ENCODE measurements around the gene DMRTC1B.
"Not testable (repeated sequence)": the region's sequence is repeated elsewhere in the genome, so short reads cannot be mapped to it uniquely, and the experiment has no call there.

The DMRTC1B gene

DNA sequence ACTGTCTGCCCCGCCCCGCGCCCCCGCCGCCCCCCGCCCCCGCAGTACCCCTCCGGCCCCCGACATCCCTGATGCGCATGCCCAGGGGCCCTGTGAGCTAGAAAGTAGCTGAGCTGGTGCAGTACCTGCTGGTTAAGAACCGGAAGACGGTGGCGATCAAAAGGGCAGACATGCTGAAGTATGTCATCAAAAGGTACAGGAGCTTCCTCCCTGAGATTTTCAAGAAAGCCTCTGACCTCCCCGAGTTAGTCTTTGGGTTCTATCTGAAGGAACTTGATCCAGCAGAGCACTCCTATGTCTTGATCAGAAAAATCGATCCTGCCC lies 739 bp downstream of the DMRTC1B start:
- H3K4me1 ChIP-seq (ENCODE audit: control extremely low read depth in 1 of 4, control insufficient read depth in 4 of 4, insufficient read depth in 4 of 4, low read length in 3 of 4); H3K4me3 ChIP-seq (ENCODE audit: control insufficient read depth in 1 of 7, extremely low read depth in 1 of 7, insufficient read depth in 4 of 7, low read depth in 2 of 7, low read length in 6 of 7); H3K27me3 ChIP-seq (replicated peaks in 2 of 5; ENCODE audit: control insufficient read depth in 4 of 5, insufficient read depth in 5 of 5, low read length in 4 of 5); H3K36me3 ChIP-seq (ENCODE audit: control insufficient read depth in 4 of 4, insufficient read depth in 4 of 4, low read length in 3 of 4); CTCF ChIA-PET; DNase-seq; POLR2A ChIA-PET; H3K9me3 ChIP-seq (ENCODE audit: control extremely low read depth in 1 of 5, control insufficient read depth in 4 of 5, insufficient read depth in 2 of 5, low read depth in 1 of 5, low read length in 4 of 5); H3K27ac ChIP-seq (ENCODE audit: insufficient read depth in 1 of 2, low read depth in 1 of 2, low read length in 2 of 2, poor library complexity in 1 of 2, severe bottlenecking in 2 of 2): not testable (repeated sequence)
- no CpG with 5 or more reads among the region's 15 CpGs for WGBS (ENCODE audit: insufficient coverage)

DNA sequence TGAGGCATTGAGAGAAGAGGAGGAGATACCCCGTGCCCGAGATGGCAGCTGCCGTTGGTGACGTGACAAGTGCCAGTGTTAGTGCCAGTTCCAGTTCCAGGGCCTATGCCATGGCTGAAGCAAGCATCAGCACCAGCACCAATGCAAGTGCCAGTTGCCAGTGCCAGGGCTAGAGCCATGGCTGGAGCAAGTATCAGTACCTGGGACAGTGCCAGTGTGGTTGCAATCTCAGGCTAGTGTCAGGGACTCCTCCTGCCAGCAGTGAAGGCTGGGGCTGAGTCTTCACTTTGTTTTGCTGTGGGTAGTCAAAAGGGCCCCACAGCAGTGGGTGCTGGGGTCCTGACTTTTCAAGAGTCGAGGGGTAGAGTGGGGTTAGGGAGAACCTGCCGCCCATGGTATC lies 1.5 kb downstream of the DMRTC1B start:
- CTCF ChIA-PET; H3K27me3 ChIP-seq (replicated peaks in 2 of 5; ENCODE audit: control insufficient read depth in 4 of 5, insufficient read depth in 5 of 5, low read length in 4 of 5); H3K4me3 ChIP-seq (ENCODE audit: control insufficient read depth in 1 of 7, extremely low read depth in 1 of 7, insufficient read depth in 4 of 7, low read depth in 2 of 7, low read length in 6 of 7); H3K36me3 ChIP-seq (ENCODE audit: control insufficient read depth in 4 of 4, insufficient read depth in 4 of 4, low read length in 3 of 4); H3K27ac ChIP-seq (ENCODE audit: insufficient read depth in 1 of 2, low read depth in 1 of 2, low read length in 2 of 2, poor library complexity in 1 of 2, severe bottlenecking in 2 of 2); H3K9me3 ChIP-seq (ENCODE audit: control extremely low read depth in 1 of 5, control insufficient read depth in 4 of 5, insufficient read depth in 2 of 5, low read depth in 1 of 5, low read length in 4 of 5); H3K4me1 ChIP-seq (ENCODE audit: control extremely low read depth in 1 of 4, control insufficient read depth in 4 of 4, insufficient read depth in 4 of 4, low read length in 3 of 4); DNase-seq; POLR2A ChIA-PET: not testable (repeated sequence)
- WGBS (ENCODE audit: insufficient coverage): no CpG with 5 or more reads among the region's 6 CpGs

DNA sequence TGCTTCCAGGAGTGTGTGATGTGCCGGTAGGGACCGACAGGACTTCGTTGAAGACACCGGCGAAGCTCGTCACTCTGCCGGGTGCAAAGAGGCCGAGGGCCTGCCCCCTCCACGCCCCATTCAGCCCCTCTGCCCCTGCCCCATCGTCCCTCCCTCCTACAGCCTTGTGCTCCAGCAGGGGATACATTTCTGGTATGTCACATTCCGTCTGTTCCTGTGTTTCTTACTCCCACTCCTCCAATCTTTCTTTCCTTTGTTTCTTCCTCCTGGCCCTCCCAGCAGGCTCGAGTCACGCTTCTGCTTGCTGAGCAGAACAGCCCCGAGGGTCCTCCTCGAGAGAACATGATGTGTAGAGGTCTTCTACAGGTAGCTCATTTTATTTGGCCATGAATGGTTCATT lies 5.9 kb downstream of the DMRTC1B start, which contains the start of gene FAM236B:
TSS of gene FAM236B (minus strand) at position 101 of the 400 bp plus-strand sequence. CDS start at position 1, 100 bp downstream.
- POLR2A ChIA-PET, CTCF ChIA-PET: not testable (repeated sequence)

DNA sequence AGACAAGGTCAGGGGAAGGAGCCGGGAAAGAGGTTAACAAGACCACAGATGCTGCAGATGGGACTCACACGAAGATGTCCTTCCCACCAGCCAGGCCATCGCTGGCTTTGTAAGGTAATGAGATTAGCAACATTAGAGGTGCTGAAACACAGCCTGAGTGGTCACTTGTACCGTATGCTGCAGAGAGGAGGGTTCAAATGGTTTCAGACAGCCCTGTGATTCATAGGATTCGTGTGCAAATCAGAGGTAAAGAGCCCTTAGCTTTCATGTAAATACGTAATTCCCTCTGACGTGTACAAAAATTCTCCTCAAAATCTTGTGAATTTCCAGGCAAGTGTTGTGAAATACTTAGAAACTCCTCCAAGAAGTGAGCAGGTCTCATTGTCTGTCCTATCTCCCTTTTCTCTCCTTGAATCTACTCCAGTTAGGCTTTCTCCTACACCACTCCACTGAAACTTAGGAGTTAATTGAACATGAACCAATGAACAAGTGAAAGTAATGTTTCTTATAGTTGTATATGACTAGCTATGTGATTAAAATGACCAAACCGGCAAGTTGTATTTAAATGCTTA lies 6.8 kb downstream of the DMRTC1B start:
- H3K36me3 ChIP-seq (ENCODE audit: control insufficient read depth in 4 of 4, insufficient read depth in 4 of 4, low read length in 3 of 4); DNase-seq; H3K4me3 ChIP-seq (ENCODE audit: control insufficient read depth in 1 of 7, extremely low read depth in 1 of 7, insufficient read depth in 4 of 7, low read depth in 2 of 7, low read length in 6 of 7); H3K27ac ChIP-seq (ENCODE audit: insufficient read depth in 1 of 2, low read depth in 1 of 2, low read length in 2 of 2, poor library complexity in 1 of 2, severe bottlenecking in 2 of 2); H3K27me3 ChIP-seq (replicated peaks in 2 of 5; ENCODE audit: control insufficient read depth in 4 of 5, insufficient read depth in 5 of 5, low read length in 4 of 5); CTCF ChIA-PET; H3K9me3 ChIP-seq (ENCODE audit: control extremely low read depth in 1 of 5, control insufficient read depth in 4 of 5, insufficient read depth in 2 of 5, low read depth in 1 of 5, low read length in 4 of 5); POLR2A ChIA-PET; H3K4me1 ChIP-seq (ENCODE audit: control extremely low read depth in 1 of 4, control insufficient read depth in 4 of 4, insufficient read depth in 4 of 4, low read length in 3 of 4): not testable (repeated sequence)
- no CpG with 5 or more reads among the region's 8 CpGs for WGBS (ENCODE audit: insufficient coverage)

More for the DNA sequence above, 5.9 kb downstream of the DMRTC1B start, which contains the start of gene FAM236B:
- H3K27me3 ChIP-seq (replicated peaks in 2 of 5; ENCODE audit: control insufficient read depth in 4 of 5, insufficient read depth in 5 of 5, low read length in 4 of 5); DNase-seq; H3K27ac ChIP-seq (ENCODE audit: insufficient read depth in 1 of 2, low read depth in 1 of 2, low read length in 2 of 2, poor library complexity in 1 of 2, severe bottlenecking in 2 of 2); H3K36me3 ChIP-seq (ENCODE audit: control insufficient read depth in 4 of 4, insufficient read depth in 4 of 4, low read length in 3 of 4); H3K4me1 ChIP-seq (ENCODE audit: control extremely low read depth in 1 of 4, control insufficient read depth in 4 of 4, insufficient read depth in 4 of 4, low read length in 3 of 4); H3K4me3 ChIP-seq (ENCODE audit: control insufficient read depth in 1 of 7, extremely low read depth in 1 of 7, insufficient read depth in 4 of 7, low read depth in 2 of 7, low read length in 6 of 7); H3K9me3 ChIP-seq (ENCODE audit: control extremely low read depth in 1 of 5, control insufficient read depth in 4 of 5, insufficient read depth in 2 of 5, low read depth in 1 of 5, low read length in 4 of 5): not testable (repeated sequence)
- no CpG with 5 or more reads among the region's 15 CpGs for WGBS (ENCODE audit: insufficient coverage)

DNA sequence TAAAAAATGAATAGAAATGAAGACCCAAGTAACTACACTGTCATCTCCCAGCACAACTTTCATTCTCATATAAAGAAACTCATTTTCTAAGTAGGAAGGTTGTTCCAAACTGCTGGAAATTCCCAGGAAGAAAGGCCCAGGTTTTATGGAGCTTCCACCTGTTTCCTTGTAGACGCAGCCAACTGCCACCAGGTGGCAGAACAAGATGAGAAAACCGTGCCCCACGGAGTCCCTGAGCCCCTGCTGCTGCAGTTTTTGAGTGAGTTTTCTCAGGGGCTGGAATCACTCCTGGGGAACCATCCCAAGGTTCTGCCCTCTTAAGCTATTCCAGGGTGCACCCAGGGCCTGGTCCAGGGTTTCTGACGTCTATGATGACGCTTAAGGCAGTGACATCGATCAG lies 7.3 kb downstream of the DMRTC1B start:
- H3K27ac ChIP-seq (ENCODE audit: insufficient read depth in 1 of 2, low read depth in 1 of 2, low read length in 2 of 2, poor library complexity in 1 of 2, severe bottlenecking in 2 of 2); H3K9me3 ChIP-seq (ENCODE audit: control extremely low read depth in 1 of 5, control insufficient read depth in 4 of 5, insufficient read depth in 2 of 5, low read depth in 1 of 5, low read length in 4 of 5); H3K4me1 ChIP-seq (ENCODE audit: control extremely low read depth in 1 of 4, control insufficient read depth in 4 of 4, insufficient read depth in 4 of 4, low read length in 3 of 4); CTCF ChIA-PET; H3K27me3 ChIP-seq (replicated peaks in 2 of 5; ENCODE audit: control insufficient read depth in 4 of 5, insufficient read depth in 5 of 5, low read length in 4 of 5); H3K4me3 ChIP-seq (ENCODE audit: control insufficient read depth in 1 of 7, extremely low read depth in 1 of 7, insufficient read depth in 4 of 7, low read depth in 2 of 7, low read length in 6 of 7); POLR2A ChIA-PET; DNase-seq; H3K36me3 ChIP-seq (ENCODE audit: control insufficient read depth in 4 of 4, insufficient read depth in 4 of 4, low read length in 3 of 4): not testable (repeated sequence)
- no CpG with 5 or more reads among the region's 6 CpGs for WGBS (ENCODE audit: insufficient coverage)

DNA sequence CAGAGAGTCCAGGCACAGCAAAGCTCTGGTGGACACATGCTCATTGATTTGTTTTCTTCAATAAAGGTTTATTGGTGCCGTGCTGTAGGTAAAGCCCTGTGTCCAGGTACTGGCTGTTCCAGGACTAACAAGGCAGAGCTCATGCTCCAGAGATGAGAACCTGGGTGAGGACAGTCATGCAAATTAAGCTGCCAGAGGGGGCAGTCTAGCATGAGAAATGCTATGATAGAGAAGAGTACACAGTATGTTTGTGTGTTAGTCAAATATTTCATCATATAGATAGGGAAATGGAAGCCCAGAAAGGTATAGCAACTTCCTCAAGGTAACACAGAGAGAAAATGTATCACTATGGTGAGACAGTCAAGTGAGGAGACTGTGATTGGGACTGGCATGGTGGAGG lies 11.5 kb downstream of the DMRTC1B start:
- POLR2A ChIA-PET; DNase-seq; H3K27me3 ChIP-seq (replicated peaks in 2 of 5; ENCODE audit: control insufficient read depth in 4 of 5, insufficient read depth in 5 of 5, low read length in 4 of 5); H3K4me1 ChIP-seq (ENCODE audit: control extremely low read depth in 1 of 4, control insufficient read depth in 4 of 4, insufficient read depth in 4 of 4, low read length in 3 of 4); H3K4me3 ChIP-seq (ENCODE audit: control insufficient read depth in 1 of 7, extremely low read depth in 1 of 7, insufficient read depth in 4 of 7, low read depth in 2 of 7, low read length in 6 of 7); H3K9me3 ChIP-seq (ENCODE audit: control extremely low read depth in 1 of 5, control insufficient read depth in 4 of 5, insufficient read depth in 2 of 5, low read depth in 1 of 5, low read length in 4 of 5); H3K36me3 ChIP-seq (ENCODE audit: control insufficient read depth in 4 of 4, insufficient read depth in 4 of 4, low read length in 3 of 4); CTCF ChIA-PET; H3K27ac ChIP-seq (ENCODE audit: insufficient read depth in 1 of 2, low read depth in 1 of 2, low read length in 2 of 2, poor library complexity in 1 of 2, severe bottlenecking in 2 of 2): not testable (repeated sequence)
- WGBS (ENCODE audit: insufficient coverage): no CpG with 5 or more reads among the region's 1 CpG

DNA sequence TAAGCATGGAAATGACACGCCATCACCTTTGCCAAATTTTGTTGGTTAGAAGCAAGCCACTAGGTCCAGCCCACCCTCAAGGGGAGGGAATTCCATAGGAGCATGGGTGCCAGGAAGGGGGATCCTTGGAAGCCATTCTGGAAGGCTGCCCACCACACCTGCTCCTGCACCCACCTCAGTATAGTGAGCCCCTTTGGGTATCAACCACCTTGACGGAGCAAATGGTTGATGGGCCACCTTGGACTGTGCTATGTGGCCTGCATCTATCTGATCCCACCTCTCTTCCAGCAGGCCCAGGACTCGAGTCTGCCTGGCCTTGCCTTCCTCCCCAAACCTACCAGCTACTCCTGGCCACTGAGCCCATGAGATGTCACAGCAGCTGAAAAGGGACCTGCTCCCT lies 13.7 kb downstream of the DMRTC1B start:
- H3K27me3 ChIP-seq (replicated peaks in 2 of 5; ENCODE audit: control insufficient read depth in 4 of 5, insufficient read depth in 5 of 5, low read length in 4 of 5); H3K9me3 ChIP-seq (ENCODE audit: control extremely low read depth in 1 of 5, control insufficient read depth in 4 of 5, insufficient read depth in 2 of 5, low read depth in 1 of 5, low read length in 4 of 5); POLR2A ChIA-PET; DNase-seq; CTCF ChIA-PET; H3K4me3 ChIP-seq (ENCODE audit: control insufficient read depth in 1 of 7, extremely low read depth in 1 of 7, insufficient read depth in 4 of 7, low read depth in 2 of 7, low read length in 6 of 7); H3K36me3 ChIP-seq (ENCODE audit: control insufficient read depth in 4 of 4, insufficient read depth in 4 of 4, low read length in 3 of 4); H3K27ac ChIP-seq (ENCODE audit: insufficient read depth in 1 of 2, low read depth in 1 of 2, low read length in 2 of 2, poor library complexity in 1 of 2, severe bottlenecking in 2 of 2); H3K4me1 ChIP-seq (ENCODE audit: control extremely low read depth in 1 of 4, control insufficient read depth in 4 of 4, insufficient read depth in 4 of 4, low read length in 3 of 4): not testable (repeated sequence)
- no CpG with 5 or more reads among the region's 3 CpGs for WGBS (ENCODE audit: insufficient coverage)
